NK-92 (cell line): ENCODE results near the gene VRK1.

Source experiments
- DNase-seq: peaks from one replicate; lab custom pipeline; 2025; ENCODE audit not compliant: unreplicated experiment; lab: John Stamatoyannopoulos, UW

VRK1 gene

DNA sequence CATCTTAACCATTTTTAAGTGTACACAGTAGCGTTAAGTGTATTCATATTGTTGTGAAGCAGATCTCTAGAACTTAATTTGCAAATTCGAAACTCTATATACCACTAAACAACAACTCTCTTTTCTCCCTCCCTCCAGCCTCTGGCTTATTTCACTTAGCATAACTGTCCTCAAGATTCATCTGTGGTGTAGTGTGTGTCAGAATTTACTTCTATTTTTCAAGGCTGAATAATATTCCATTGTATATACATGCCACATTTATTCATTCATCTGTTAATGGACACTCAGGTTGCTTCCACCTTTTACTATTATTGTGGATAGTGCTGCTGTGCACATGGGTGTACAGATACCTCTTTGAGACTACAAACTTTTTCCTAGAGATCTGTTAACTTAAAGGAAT lies 26.5 kb downstream of the VRK1 start:
- DNase-seq, result no peak

DNA sequence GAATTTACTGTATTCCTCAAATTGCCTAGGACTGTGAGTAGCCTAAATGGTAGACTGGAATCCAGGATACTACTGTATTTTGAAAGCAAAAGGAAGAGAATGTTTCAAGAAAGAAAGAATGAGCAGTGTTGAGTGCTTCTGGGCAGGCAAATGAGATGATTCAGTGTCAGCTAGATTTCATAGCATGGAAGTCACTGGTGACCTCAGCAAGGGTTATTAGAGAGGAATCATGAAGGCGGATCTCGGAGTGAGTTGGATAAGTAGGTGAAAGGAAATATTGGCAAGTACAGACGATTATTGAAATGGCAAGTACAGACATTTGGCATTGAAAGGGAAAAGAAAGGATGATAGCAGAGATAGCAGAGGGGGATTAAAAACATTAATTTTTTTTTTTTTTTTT lies 27.1 kb downstream of the VRK1 start:
- no peak for DNase-seq

GRCh38 chr14:96826818-96827217 lies 29.6 kb downstream of the VRK1 start:
- no peak for DNase-seq

DNA sequence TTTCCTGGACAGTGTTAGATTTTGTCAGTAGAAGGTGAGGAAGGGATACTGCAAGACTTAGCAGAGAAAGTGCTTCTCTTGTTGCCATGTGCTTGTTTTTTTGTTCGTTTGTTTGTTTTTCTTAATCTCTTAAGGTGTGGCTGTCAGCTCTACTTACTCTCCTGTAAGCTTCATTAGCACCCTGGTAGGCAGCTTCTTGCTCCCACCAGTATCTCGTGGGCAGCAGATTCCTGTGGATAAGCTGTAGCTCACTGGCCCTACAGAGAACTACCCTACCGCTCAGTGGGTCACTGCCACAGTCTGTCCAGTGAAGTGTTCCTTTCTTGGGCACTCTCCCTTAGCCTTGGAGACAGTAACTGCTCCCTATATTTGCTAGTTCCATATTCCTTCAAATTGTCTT lies 30.1 kb downstream of the VRK1 start:
- DNase-seq, result no peak

DNA sequence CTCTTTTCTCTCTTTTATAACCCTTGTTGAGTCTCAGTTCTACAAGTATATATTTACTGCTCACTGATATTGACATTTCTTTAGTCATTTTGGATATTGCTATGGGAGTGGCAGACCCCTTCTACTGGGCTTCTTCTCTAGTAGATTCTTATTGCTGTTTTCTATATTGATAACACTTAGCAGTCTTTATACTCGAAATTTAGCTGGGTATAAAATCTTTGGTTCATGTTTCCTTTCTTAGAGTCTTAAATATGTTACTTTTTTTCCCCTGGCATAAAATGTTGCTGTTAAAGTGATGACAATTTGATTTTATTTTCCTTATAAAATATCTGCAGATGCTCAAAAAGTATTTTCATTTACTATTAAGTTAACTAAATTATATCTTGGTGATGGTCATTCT lies 32.6 kb downstream of the VRK1 start:
- DNase-seq, result no peak

DNA sequence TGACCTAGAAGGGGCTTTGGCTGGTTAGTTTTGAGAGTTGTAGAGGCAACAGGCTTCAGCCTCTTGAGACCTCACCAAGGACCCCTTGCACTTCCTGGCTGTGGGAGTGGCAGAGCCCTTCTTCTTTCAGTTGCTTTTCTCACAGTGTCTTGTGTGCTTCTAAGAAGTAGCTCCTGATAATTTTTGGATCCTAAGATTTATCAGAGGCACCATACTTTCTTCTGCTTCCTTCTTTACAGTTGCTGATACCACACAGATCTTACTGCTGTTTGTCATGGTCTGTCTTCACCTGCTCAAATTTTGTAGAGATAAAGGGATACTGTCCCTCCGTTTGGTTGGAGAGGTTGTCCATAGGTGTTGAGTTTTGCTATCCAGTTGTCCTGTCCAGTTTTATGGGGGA lies 33.8 kb downstream of the VRK1 start:
- no peak for DNase-seq

DNA sequence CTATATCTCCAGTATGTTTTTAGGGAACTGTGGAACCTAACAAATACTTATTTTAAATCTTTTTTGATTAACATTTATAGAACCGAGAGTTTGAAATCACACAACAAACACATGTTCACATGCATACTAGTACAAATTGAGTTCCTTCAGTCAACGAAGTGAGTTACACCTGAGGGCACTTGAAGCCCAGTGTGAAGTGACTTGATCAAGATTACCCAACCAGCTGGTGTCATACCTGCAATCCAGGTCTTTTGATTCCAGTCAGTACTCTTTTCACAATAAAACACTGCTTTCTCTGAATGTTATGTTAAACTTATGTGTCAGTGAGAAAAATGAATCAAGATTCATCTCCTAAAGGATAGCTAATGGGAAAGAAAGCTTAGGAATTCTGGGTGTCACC lies 35.2 kb downstream of the VRK1 start:
- no peak for DNase-seq

GRCh38 chr14:96838449-96838848 lies 41.3 kb downstream of the VRK1 start:
- DNase-seq, result no peak

DNA sequence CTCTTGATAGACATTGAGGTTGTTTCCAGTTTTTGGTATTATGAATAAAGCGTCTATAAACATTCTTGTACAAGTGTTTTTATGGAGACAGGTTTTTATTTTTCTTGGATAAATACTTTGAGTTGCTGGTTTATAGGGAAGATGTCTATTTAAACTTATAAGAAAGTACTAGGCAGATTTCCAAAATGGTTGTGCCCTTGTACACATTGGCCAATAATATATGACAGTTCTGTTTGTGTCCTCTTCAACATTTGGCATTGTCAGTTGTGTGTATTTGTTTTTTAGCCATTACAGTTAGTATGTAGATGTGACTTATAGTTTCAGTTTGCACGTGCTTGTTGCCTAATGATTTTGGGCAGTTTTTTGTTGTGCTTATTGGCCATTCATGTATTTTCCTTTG lies 42.1 kb downstream of the VRK1 start:
- no peak for DNase-seq

DNA sequence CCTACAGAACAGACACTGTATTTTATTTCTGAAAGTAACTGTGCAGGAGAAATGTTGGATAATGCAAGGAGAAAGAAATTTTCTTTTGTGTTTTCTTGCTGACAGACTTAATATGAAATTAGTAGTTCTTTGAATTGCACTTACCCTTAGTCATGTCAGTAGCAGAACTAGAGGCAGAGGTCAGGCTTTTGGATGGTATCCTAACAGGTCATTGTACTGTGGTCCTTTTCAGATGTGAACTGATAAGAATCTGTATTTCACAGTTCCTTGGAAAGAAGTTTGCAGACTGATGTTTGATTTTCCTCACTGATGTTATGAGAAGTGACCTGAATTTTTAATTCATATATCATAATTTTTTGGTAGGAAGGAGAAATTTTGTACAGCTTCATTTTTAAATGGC lies 46.0 kb downstream of the VRK1 start:
- no peak for DNase-seq

GRCh38 chr14:96844857-96845570 lies 47.8 kb downstream of the VRK1 start:
- DNase-seq, result no peak

DNA sequence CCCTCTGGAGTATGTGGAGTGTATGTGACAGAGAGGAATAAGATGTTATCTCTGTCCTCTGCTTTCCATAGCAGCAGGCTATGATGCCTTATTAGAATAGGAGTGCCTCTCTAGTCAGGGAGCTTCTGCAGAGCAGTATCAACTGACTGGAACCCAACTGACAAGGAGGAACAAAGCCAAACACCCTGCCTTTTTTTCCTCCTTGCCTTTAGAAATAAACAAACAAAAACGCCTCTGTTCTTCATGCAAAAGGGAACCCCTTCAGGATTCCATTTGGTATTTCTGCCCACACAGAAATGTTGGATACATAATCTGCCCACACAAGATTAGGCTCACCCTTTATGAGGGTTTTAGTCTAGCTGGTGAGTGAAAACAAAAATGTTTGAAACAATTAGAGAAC lies 50.3 kb downstream of the VRK1 start:
- no peak for DNase-seq

DNA sequence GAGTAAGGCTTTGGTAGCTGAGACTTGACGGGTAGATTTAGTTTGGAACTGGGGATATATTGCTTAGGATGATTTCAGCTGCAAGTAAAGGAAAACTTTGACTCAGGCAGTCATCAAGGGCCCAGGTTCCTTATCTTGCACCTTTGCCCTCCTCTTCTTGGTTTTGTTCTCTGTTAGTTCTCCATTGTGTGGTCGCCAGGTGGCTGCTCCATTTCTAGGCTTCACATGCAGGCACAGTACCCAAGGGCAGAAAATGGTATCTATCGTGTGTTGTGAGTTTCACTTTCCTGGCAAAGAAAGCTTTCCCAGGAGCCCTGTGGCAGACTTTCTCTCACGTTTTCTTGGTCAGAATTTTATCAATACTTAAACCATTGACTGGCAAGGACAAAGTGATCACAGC lies 50.8 kb downstream of the VRK1 start:
- no peak for DNase-seq

GRCh38 chr14:96849733-96850132 lies 52.6 kb downstream of the VRK1 start:
- DNase-seq, result no peak

GRCh38 chr14:96851694-96852381 lies 54.7 kb downstream of the VRK1 start:
- no peak for DNase-seq

DNA sequence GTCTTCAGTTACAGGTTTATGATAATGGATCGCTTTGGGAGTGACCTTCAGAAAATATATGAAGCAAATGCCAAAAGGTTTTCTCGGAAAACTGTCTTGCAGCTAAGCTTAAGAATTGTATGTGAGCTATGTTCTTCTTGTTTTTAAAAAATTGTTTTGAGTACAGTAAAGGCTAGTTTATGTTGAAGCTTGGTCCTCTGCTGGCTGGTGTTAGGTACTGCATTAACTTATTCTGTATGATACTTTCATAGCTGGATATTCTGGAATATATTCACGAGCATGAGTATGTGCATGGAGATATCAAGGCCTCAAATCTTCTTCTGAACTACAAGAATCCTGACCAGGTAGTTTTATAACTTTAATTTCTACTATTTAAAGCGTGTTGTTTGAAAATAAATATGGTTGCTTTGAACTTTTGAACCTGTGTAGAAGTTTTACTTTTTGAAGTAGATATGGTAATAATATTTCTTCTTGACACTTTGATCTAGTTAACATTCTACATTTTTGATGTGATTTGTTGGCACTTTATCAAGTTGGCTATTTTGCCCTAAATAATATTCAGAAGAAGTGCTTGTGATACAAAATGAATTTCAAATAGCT lies 55.7 kb downstream of the VRK1 start:
- DNase-seq, result no peak

- DNase-seq, result no peak
These were observed 61.5 kb downstream of the VRK1 start for GRCh38 chr14:96858643-96859042.

- DNase-seq, result no peak
These were observed 64.6 kb downstream of the VRK1 start for GRCh38 chr14:96861568-96862310.

DNA sequence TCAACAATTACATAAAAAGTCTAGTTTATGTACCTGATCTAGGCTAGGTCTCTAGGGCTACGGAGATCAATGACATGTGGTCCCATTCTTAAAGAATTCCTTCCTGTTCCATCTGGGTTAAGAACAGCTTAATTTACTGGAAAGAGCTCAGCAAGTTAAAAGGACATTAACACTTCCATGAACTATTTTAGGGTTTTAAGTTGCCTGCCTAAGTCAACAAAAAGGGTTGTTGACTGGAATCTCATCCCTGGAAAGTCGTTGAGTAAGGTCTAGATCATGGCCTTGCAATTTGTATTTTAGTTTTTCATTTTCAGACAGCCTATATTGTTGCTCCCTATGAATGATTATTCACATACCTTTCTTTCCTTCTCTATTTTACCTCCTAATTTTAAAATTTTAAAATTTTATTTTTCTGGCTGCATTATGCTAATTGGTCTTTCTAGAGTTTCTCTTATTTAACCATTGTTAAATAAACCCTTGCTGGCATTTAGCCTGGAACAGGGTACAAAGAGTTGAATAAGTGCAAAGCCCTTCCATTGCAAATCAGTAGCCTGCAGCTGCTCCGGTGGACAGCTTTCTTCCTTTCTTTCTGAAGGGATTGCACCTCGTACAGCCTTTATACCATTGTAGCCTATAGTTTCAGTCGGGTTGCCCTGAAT lies 66.3 kb downstream of the VRK1 start:
- no peak for DNase-seq

DNA sequence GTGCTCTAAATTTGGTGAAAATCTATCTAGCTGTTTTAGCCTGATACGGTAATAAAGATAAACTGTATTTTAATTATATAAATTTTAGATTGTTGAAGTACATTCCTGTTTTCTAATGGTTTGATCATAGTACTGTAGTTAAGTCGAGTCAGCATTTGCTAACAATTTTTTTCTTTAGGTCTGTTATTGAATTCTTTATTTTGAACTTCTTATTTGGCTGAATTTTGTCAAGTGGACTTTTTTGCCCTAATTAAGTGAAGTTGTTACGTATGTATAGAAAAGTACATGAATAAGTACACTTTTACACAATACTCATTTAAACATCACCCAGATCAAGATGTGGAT lies 66.8 kb downstream of the VRK1 start:
- no peak for DNase-seq

GRCh38 chr14:96867634-96868033 lies 70.5 kb downstream of the VRK1 start:
- no peak for DNase-seq
